Ramos (cell line): ENCODE results near the gene UGT1A10.
"Not testable (repeated sequence)": the region's sequence is repeated elsewhere in the genome, so short reads cannot be mapped to it uniquely, and the experiment has no call there.

Experiments
- in situ Hi-C: fragments of 300-500 bp; cut with MboI; formaldehyde crosslinking; loops from one replicate; pipeline ENCODE4 v1.14.3; 2022; ENCODE audit warnings: low sequenced_read_pairs; ENCODE audit not compliant: unreplicated experiment

UGT1A10 gene

GRCh38 chr2:233690444-233690843, 54.2 kb downstream of the UGT1A10 start:
- in situ Hi-C loops, result no loop called here

GRCh38 chr2:233691443-233692433, 55.5 kb downstream of the UGT1A10 start:
- in situ Hi-C loops, result no loop called here

- in situ Hi-C loops, result no loop called here
Measured at GRCh38 chr2:233692648-233693047, 56.4 kb downstream of the UGT1A10 start, which contains the start of gene UGT1A6. UGT1A6 (plus strand) TSS chr2:233692890; CDS start chr2:233693005, 115 bp downstream.

GRCh38 chr2:233693963-233694362, 57.7 kb downstream of the UGT1A10 start:
- in situ Hi-C loops, result no loop called here

GRCh38 chr2:233698740-233699139, 62.5 kb downstream of the UGT1A10 start:
- in situ Hi-C loops, result no loop called here

GRCh38 chr2:233699424-233700027, 63.3 kb downstream of the UGT1A10 start:
- in situ Hi-C loops, result no loop called here

- in situ Hi-C loops, result no loop called here
Measured at GRCh38 chr2:233700028-233700635, 63.9 kb downstream of the UGT1A10 start.

- in situ Hi-C loops, result not testable (repeated sequence)
Measured at GRCh38 chr2:233700842-233701241, 64.6 kb downstream of the UGT1A10 start.

- in situ Hi-C loops, result no loop called here
Measured at GRCh38 chr2:233702238-233702637, 66.0 kb downstream of the UGT1A10 start.

- in situ Hi-C loops, result no loop called here
Measured at GRCh38 chr2:233705911-233706506, 69.8 kb downstream of the UGT1A10 start.

- in situ Hi-C loops, result no loop called here
Measured at GRCh38 chr2:233706720-233707119, 70.5 kb downstream of the UGT1A10 start.

GRCh38 chr2:233707940-233708644, 71.8 kb downstream of the UGT1A10 start:
- in situ Hi-C loops, result no loop called here

- in situ Hi-C loops, result no loop called here
Measured at GRCh38 chr2:233708942-233709341, 72.7 kb downstream of the UGT1A10 start.

- in situ Hi-C loops, result no loop called here
Measured at GRCh38 chr2:233711312-233712008, 75.2 kb downstream of the UGT1A10 start.

GRCh38 chr2:233712611-233713261, 76.5 kb downstream of the UGT1A10 start, which contains the start of gene UGT1A5:
UGT1A5 (plus strand) TSS chr2:233712907; CDS start chr2:233712992, 85 bp downstream.
- in situ Hi-C loops, result no loop called here

- in situ Hi-C loops, result no loop called here
Measured at GRCh38 chr2:233713262-233713615, 77.0 kb downstream of the UGT1A10 start.

- in situ Hi-C loops, result no loop called here
Measured at GRCh38 chr2:233714121-233714520, 77.9 kb downstream of the UGT1A10 start.

- in situ Hi-C loops, result no loop called here
Measured at GRCh38 chr2:233718552-233718951, 82.3 kb downstream of the UGT1A10 start, which contains the start of gene UGT1A4. UGT1A4 (plus strand) TSS chr2:233718736; CDS start chr2:233718821, 85 bp downstream.
